ENCODE data around the gene ARHGAP27. TPM values are rescaled to one million over a fixed set of nuclear protein-coding genes. Genes with fewer than 3 reads are reported as not detected.
"Not testable (repeated sequence)": the region's sequence is repeated elsewhere in the genome, so short reads cannot be mapped to it uniquely, and the experiment has no call there.

Gene ARHGAP27
- total RNA-seq, 1 experiment from 2014 or later, result 39.2 TPM

DNA sequence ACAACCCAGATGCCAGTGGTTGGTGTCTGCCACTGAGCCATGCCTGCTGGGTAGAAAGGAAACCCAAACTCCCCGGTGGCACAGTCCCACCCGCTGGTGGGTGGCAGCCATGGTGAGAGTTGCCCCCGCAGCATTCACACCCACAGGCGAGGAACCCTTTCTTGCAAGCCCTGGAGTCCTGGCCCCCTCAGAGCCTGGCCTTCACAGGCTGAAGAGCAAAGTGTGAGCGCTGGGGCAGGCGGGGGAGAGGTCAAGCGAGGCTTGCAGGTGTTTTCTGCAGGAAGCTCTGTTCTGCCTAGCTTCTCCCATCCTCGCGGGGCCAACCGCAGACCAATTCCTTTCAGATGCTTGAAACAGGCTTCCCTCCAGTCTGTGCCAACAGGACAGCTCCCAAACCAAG is 19.0 kb upstream of the ARHGAP27 start:
- H3K27me3 ChIP-seq (ENCODE audit: control insufficient read depth, insufficient read depth, low read length); DNase-seq (ENCODE audit: low read depth, low spot score); H3K4me1 ChIP-seq (ENCODE audit: control insufficient read depth, insufficient read depth, low read length); ATAC-seq; H3K9me3 ChIP-seq (ENCODE audit: control insufficient read depth, insufficient read depth, low read depth, low read length); in situ Hi-C loops (cut with HindIII; ENCODE audit: low pct_unique_long_range_greater_than_20kb, low sequenced_read_pairs); H3K4me3 ChIP-seq (ENCODE audit: low read depth in 2 of 2, low read length in 2 of 2); H3K27ac ChIP-seq (ENCODE audit: low read length); intact Hi-C loops (cut with micrococcal nuclease; ENCODE audit: unreplicated experiment); H3K36me3 ChIP-seq (ENCODE audit: control insufficient read depth, insufficient read depth, low read length); CTCF ChIA-PET; BruUV-seq (replicated peaks); POLR2A ChIA-PET: not testable (repeated sequence)

GRCh38 chr17:45451131-45451530 is 18.5 kb upstream of the ARHGAP27 start:
- in situ Hi-C loops (cut with HindIII; ENCODE audit: low pct_unique_long_range_greater_than_20kb, low sequenced_read_pairs) (no loop called here), intact Hi-C loops (cut with micrococcal nuclease; ENCODE audit: unreplicated experiment) (no loop called here)
- no TSS peak for BruUV-seq (replicated peaks)
- H3K27me3 ChIP-seq (ENCODE audit: control insufficient read depth, insufficient read depth, low read length), result no peaks in the 10 kb centered on the region
- CTCF ChIA-PET, result no interaction called here
- ATAC-seq (no peak), DNase-seq (ENCODE audit: low read depth, low spot score) (no peak)
- no peaks in the 10 kb centered on the region for H3K4me1 ChIP-seq (ENCODE audit: control insufficient read depth, insufficient read depth, low read length)
- H3K9me3 ChIP-seq (ENCODE audit: control insufficient read depth, insufficient read depth, low read depth, low read length), result no peaks in the 10 kb centered on the region
- H3K27ac ChIP-seq (ENCODE audit: low read length), result no peak overlapping the region
- no peak for TF ChIP-seq SIN3A (IDR thresholded peaks at IDR 0.05; ENCODE audit: borderline replicate concordance, insufficient read depth, low read depth, low read length)
- no peak for TF ChIP-seq REST (IDR thresholded peaks at IDR 0.05; ENCODE audit: insufficient read depth in 1 of 2, low read depth in 2 of 2, low read length in 1 of 2)
- TF ChIP-seq POLR2AphosphoS5 (IDR thresholded peaks at IDR 0.05; ENCODE audit: low read depth, low read length), result no peak
- TF ChIP-seq CTCF (IDR thresholded peaks at IDR 0.05), result no peak; the same call in 1 of the 2 replicates
- TF ChIP-seq TCF7L2 (IDR thresholded peaks at IDR 0.05; ENCODE audit: low read depth, low read length), result no peak
- H3K4me3 ChIP-seq (ENCODE audit: low read depth in 2 of 2, low read length in 2 of 2), result no peak overlapping the region
- POLR2A ChIA-PET, result no interaction called here
- no peaks in the 10 kb centered on the region for H3K36me3 ChIP-seq (ENCODE audit: control insufficient read depth, insufficient read depth, low read length)

DNA sequence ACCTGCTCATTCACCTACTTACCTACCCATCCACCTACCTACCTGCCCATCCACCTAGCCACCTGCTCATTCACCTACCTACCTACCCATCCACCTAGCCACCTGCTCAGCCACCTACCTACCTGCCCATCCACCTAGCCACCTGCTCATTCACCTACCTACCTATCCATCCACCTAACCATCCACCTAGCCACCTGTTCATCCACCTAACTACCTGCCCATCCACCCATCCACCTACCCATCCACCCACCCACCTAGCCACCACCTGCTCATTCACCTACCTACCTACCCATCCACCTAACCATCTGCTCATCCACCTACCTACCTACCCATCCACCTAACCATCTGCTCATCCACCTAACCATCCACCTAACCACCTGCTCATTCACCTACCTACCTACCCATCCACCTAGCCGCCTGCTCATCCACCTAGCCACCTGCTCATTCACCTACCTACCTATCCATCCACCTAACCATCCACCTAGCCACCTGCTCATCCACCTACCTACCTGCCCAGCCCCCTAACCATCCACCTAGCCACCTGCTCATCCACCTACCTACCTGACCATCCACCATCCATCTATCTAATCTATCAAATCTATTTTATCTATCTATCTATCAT is 17.1 kb upstream of the ARHGAP27 start:
- H3K27ac ChIP-seq (ENCODE audit: low read length); CTCF ChIA-PET; H3K9me3 ChIP-seq (ENCODE audit: control insufficient read depth, insufficient read depth, low read depth, low read length); in situ Hi-C loops (cut with HindIII; ENCODE audit: low pct_unique_long_range_greater_than_20kb, low sequenced_read_pairs); H3K36me3 ChIP-seq (ENCODE audit: control insufficient read depth, insufficient read depth, low read length); BruUV-seq (replicated peaks); POLR2A ChIA-PET; DNase-seq (ENCODE audit: low read depth, low spot score); H3K4me1 ChIP-seq (ENCODE audit: control insufficient read depth, insufficient read depth, low read length); H3K4me3 ChIP-seq (ENCODE audit: low read depth in 2 of 2, low read length in 2 of 2); intact Hi-C loops (cut with micrococcal nuclease; ENCODE audit: unreplicated experiment); H3K27me3 ChIP-seq (ENCODE audit: control insufficient read depth, insufficient read depth, low read length); ATAC-seq: not testable (repeated sequence)

DNA sequence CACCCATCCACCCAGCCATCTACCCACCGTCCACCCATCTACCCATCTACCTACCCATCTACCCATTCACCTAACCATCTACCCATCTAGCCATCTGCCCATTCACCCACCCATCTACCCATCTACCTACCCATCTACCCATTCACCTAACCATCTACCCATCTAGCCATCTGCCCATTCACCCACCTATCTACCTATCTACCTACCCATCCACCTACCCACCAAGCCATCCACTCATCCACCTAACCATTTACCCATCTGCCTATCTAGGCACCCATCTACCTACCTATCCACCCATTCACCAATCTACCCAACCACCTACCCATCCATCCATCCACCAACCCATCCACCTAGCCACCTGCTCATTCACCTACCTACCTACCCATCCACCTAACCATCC is 16.6 kb upstream of the ARHGAP27 start:
- intact Hi-C loops (cut with micrococcal nuclease; ENCODE audit: unreplicated experiment); H3K4me3 ChIP-seq (ENCODE audit: low read depth in 2 of 2, low read length in 2 of 2); BruUV-seq (replicated peaks); H3K9me3 ChIP-seq (ENCODE audit: control insufficient read depth, insufficient read depth, low read depth, low read length); in situ Hi-C loops (cut with HindIII; ENCODE audit: low pct_unique_long_range_greater_than_20kb, low sequenced_read_pairs); H3K27me3 ChIP-seq (ENCODE audit: control insufficient read depth, insufficient read depth, low read length); H3K27ac ChIP-seq (ENCODE audit: low read length); CTCF ChIA-PET; POLR2A ChIA-PET; H3K4me1 ChIP-seq (ENCODE audit: control insufficient read depth, insufficient read depth, low read length); ATAC-seq; H3K36me3 ChIP-seq (ENCODE audit: control insufficient read depth, insufficient read depth, low read length); DNase-seq (ENCODE audit: low read depth, low spot score): not testable (repeated sequence)

DNA sequence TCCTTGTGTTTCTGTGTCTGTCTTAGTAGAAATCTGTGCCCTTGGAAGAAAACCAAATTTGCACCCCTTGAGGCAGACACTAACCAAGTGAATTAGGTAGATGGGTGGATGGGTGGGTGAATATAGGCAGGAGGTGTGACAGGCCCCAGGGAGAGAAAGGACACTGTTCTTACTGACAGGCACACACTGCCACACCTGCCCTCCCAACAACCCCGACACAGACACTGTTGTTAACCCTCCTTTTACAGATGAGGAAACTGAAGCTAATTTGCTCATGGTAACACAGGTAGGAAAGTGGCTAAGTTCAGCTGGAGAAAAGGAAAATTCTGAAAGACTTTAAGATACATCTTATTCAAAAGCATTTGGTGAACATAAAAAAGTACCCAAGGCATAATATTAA is 15.8 kb upstream of the ARHGAP27 start:
- H3K9me3 ChIP-seq (ENCODE audit: control insufficient read depth, insufficient read depth, low read depth, low read length); BruUV-seq (replicated peaks); H3K36me3 ChIP-seq (ENCODE audit: control insufficient read depth, insufficient read depth, low read length); in situ Hi-C loops (cut with HindIII; ENCODE audit: low pct_unique_long_range_greater_than_20kb, low sequenced_read_pairs); POLR2A ChIA-PET; H3K27me3 ChIP-seq (ENCODE audit: control insufficient read depth, insufficient read depth, low read length); ATAC-seq; CTCF ChIA-PET; H3K4me3 ChIP-seq (ENCODE audit: low read depth in 2 of 2, low read length in 2 of 2); H3K27ac ChIP-seq (ENCODE audit: low read length); intact Hi-C loops (cut with micrococcal nuclease; ENCODE audit: unreplicated experiment); DNase-seq (ENCODE audit: low read depth, low spot score); H3K4me1 ChIP-seq (ENCODE audit: control insufficient read depth, insufficient read depth, low read length): not testable (repeated sequence)
